ENCODE data around the gene TTC28. TPM values are rescaled to one million over a fixed set of nuclear protein-coding genes. Genes with fewer than 3 reads are reported as not detected.

TTC28 gene
- total RNA-seq, 2 donors from 2014 or later, result 94.2 to 170 TPM

GRCh38 chr22:28180804-28181731, 498.6 kb downstream of the TTC28 start:
- Histone ChIP-seq H3K27me3 (replicated peaks; ENCODE audit: insufficient read depth) (no peaks in the 10 kb centered on the region), H3K4me1 (ENCODE audit: control insufficient read depth in 1 of 2, low read depth in 2 of 2) (peaks cover 25 to 26% of the 10 kb centered on the region in 2 donors), H3K4me3 (no peak overlapping the region), H3K36me3 (no peaks in the 10 kb centered on the region), H3K27ac (no peak overlapping the region), H3K9me3 (no peaks in the 10 kb centered on the region)
- DNase-seq (ENCODE audit: low spot score) (no peak), ATAC-seq (ENCODE audit: insufficient number of reproducible peaks, low FRiP score, low read depth) (no peak)
- no peak for TF ChIP-seq CTCF (IDR thresholded peaks at IDR 0.05)

GRCh38 chr22:28179392-28179791, 500.2 kb downstream of the TTC28 start:
- Histone ChIP-seq H3K27me3 (replicated peaks; ENCODE audit: insufficient read depth) (no peaks in the 10 kb centered on the region), H3K4me1 (ENCODE audit: control insufficient read depth in 1 of 2, low read depth in 2 of 2) (peaks cover 25 to 26% of the 10 kb centered on the region in 2 donors), H3K4me3 (no peak overlapping the region), H3K36me3 (no peaks in the 10 kb centered on the region), H3K9me3 (no peaks in the 10 kb centered on the region), H3K27ac (no peak overlapping the region)
- no peak for ATAC-seq (ENCODE audit: insufficient number of reproducible peaks, low FRiP score, low read depth)
- TF ChIP-seq CTCF (IDR thresholded peaks at IDR 0.05), result no peak
- no peak for DNase-seq (ENCODE audit: low spot score)

- Histone ChIP-seq H3K27me3 (replicated peaks; ENCODE audit: insufficient read depth) (no peaks in the 10 kb centered on the region), H3K4me3 (no peak overlapping the region), H3K9me3 (no peaks in the 10 kb centered on the region), H3K27ac (no peak overlapping the region), H3K4me1 (ENCODE audit: control insufficient read depth in 1 of 2, low read depth in 2 of 2) (peaks cover 6 to 7% of the 10 kb centered on the region in 2 donors), H3K36me3 (no peaks in the 10 kb centered on the region)
- no peak for TF ChIP-seq CTCF (IDR thresholded peaks at IDR 0.05)
- no peak for ATAC-seq (ENCODE audit: insufficient number of reproducible peaks, low FRiP score, low read depth)
- no peak for DNase-seq (ENCODE audit: low spot score)
Observed at GRCh38 chr22:28175730-28176492, 503.7 kb downstream of the TTC28 start.

- TF ChIP-seq CTCF (IDR thresholded peaks at IDR 0.05), result no peak
- Histone ChIP-seq H3K9me3 (no peaks in the 10 kb centered on the region), H3K36me3 (no peaks in the 10 kb centered on the region), H3K4me1 (ENCODE audit: control insufficient read depth in 1 of 2, low read depth in 2 of 2) (no peaks in the 10 kb centered on the region), H3K27me3 (replicated peaks; ENCODE audit: insufficient read depth) (no peaks in the 10 kb centered on the region), H3K27ac (no peak overlapping the region), H3K4me3 (no peak overlapping the region)
- DNase-seq (ENCODE audit: low spot score) (no peak), ATAC-seq (ENCODE audit: insufficient number of reproducible peaks, low FRiP score, low read depth) (no peak)
Observed at GRCh38 chr22:28174509-28174908, 505.1 kb downstream of the TTC28 start.

Data from thoracic aorta (tissue), 2 donors.